Muscle of leg (tissue), 11 donors: ENCODE data around the gene UBE2F. TPM values are rescaled to one million over a fixed set of nuclear protein-coding genes. Genes with fewer than 3 reads are reported as not detected.
"Not testable (repeated sequence)": the region's sequence is repeated elsewhere in the genome, so short reads cannot be mapped to it uniquely, and the experiment has no call there.

Source experiments
- DNase-seq: peaks from one replicate; pipeline ENCODE4 v3.0.0; 2013
- H3K27ac ChIP-seq: one replicate; pipeline ENCODE4 v1.5.1; 2013; ENCODE audit warnings: mild to moderate bottlenecking, low read length, control low read depth
- H3K27me3 ChIP-seq: one replicate; pipeline ENCODE4 v1.6.1; 2013; ENCODE audit warnings: low read length; ENCODE audit not compliant: control insufficient read depth, insufficient read depth
- H3K36me3 ChIP-seq: one replicate; pipeline ENCODE4 v1.6.1; 2013; ENCODE audit warnings: low read length; ENCODE audit not compliant: control insufficient read depth, insufficient read depth
- H3K4me1 ChIP-seq: one replicate; pipeline ENCODE4 v1.6.1; 2013; ENCODE audit warnings: low read length; ENCODE audit not compliant: control insufficient read depth, insufficient read depth
- H3K4me3 ChIP-seq: one replicate; pipeline ENCODE4 v1.5.1; 2013; ENCODE audit warnings: low read length, control low read depth
- H3K9me3 ChIP-seq: replicated peaks from 2 replicates; pipeline ENCODE4 v1.6.1; 2013; ENCODE audit warnings: low read depth, low read length; ENCODE audit not compliant: control insufficient read depth
- WGBS: methylation state at CpG from one replicate; pipeline ENCODE4 v1.1.5; 2013; ENCODE audit warnings: missing lambda C conversion rate; ENCODE audit not compliant: insufficient coverage; 5-methylcytosine and 5-hydroxymethylcytosine counted together
- polyA plus RNA-seq, 8 donors: library from polyadenylated mRNA; unstranded; fragments of 120-200 nt; gene quantifications; one replicate each; pipeline versions ENCODE4 v1.2.1 to v1.2.3, GENCODE V29; 2013; ENCODE audit warnings: inconsistent platforms in 1 of 8, low replicate concordance in 1 of 8; ENCODE audit not compliant: insufficient read length in 8 of 8, insufficient read depth in 1 of 8
- total RNA-seq: library from RNA; stranded (reverse); fragments of 120-200 nt; gene quantifications from one replicate; pipeline ENCODE4 v1.2.4, GENCODE V29; 2013

The UBE2F gene
- total and polyA plus RNA-seq, 9 donors = 31.8 to 42.6 (median 38.7) TPM

DNA sequence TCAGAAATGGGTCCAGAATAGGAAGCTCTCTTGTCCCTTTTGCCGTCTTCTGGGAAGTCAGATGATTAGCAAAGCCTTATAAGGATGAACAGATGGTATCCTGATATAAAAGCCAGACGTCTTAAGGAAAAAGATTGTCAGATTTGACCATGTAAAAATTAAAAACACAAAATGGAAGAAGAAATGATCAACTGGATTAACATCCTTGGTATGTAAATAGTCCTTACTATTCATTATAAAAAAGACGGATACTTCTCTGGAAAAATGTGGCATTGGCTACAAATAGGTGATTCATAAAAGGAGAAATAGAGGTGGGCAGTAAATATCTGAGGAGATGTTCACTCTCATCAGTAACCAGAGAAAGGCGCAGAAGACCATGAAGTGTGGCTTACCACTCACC, 60.2 kb downstream of the UBE2F start:
- WGBS = 100% methylated on average over 1 of the region's 4 CpGs
- no peaks in the 10 kb centered on the region for H3K9me3 ChIP-seq
- H3K4me3 ChIP-seq = no peak overlapping the region
- H3K36me3 ChIP-seq = peaks cover 16% of the 10 kb centered on the region
- H3K4me1 ChIP-seq = no peaks in the 10 kb centered on the region
- DNase-seq = no peak
- H3K27ac ChIP-seq = no peak overlapping the region
- no peaks in the 10 kb centered on the region for H3K27me3 ChIP-seq

GRCh38 chr2:238027591-238028415, 61.0 kb downstream of the UBE2F start:
- H3K9me3 ChIP-seq = no peaks in the 10 kb centered on the region
- H3K27ac ChIP-seq = no peak overlapping the region
- WGBS = 70% methylated on average over 8 of the region's 9 CpGs
- H3K27me3 ChIP-seq = no peaks in the 10 kb centered on the region
- peaks cover 20% of the 10 kb centered on the region for H3K36me3 ChIP-seq
- H3K4me1 ChIP-seq = no peaks in the 10 kb centered on the region
- no peak overlapping the region for H3K4me3 ChIP-seq
- no peak for DNase-seq

- WGBS = 93% methylated on average over 2 of the region's 3 CpGs
- peaks cover 28% of the 10 kb centered on the region for H3K36me3 ChIP-seq
- DNase-seq = no peak
Measured at GRCh38 chr2:238029853-238030252, 63.0 kb downstream of the UBE2F start.

GRCh38 chr2:238030422-238031155, 63.8 kb downstream of the UBE2F start:
- no peak for DNase-seq
- Histone ChIP-seq H3K9me3 (no peaks in the 10 kb centered on the region), H3K27ac (no peak overlapping the region), H3K36me3 (peaks cover 28% of the 10 kb centered on the region), H3K4me3 (no peak overlapping the region), H3K4me1 (no peaks in the 10 kb centered on the region), H3K27me3 (no peaks in the 10 kb centered on the region)
- WGBS = 88% methylated on average over 3 of the region's 8 CpGs

More at GRCh38 chr2:238029853-238030252, 63.0 kb downstream of the UBE2F start:
- H3K4me1 ChIP-seq = no peaks in the 10 kb centered on the region
- no peak overlapping the region for H3K27ac ChIP-seq
- no peaks in the 10 kb centered on the region for H3K9me3 ChIP-seq
- H3K4me3 ChIP-seq = no peak overlapping the region
- H3K27me3 ChIP-seq = no peaks in the 10 kb centered on the region

DNA sequence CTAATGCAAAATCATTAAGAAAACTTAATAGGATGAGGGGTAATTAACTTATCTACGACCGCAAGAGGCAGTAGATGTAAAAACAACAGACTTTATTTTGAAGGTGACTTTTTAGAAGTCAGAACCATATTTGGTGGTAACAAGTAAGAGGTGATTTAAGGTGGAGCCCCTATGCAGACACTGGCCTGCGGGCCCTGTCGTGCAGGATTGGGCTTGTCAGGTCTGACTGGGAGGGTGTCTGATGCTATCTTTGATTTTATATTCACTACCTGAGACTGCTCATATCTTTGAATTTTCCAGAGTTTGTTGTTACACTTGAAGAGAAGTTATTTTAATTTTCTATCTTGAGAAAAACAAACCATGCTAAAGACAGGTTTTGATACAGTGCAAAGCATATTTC, 64.9 kb downstream of the UBE2F start:
- no peak overlapping the region for H3K27ac ChIP-seq
- DNase-seq = no peak
- no peaks in the 10 kb centered on the region for H3K27me3 ChIP-seq
- no peaks in the 10 kb centered on the region for H3K4me1 ChIP-seq
- WGBS = 92% methylated on average over 2 of the region's 4 CpGs
- H3K36me3 ChIP-seq = peaks cover 31% of the 10 kb centered on the region
- no peaks in the 10 kb centered on the region for H3K9me3 ChIP-seq
- H3K4me3 ChIP-seq = no peak overlapping the region

GRCh38 chr2:238032755-238033337, 66.0 kb downstream of the UBE2F start:
- WGBS = 100% methylated on average over 1 of the region's 4 CpGs
- Histone ChIP-seq H3K9me3 (no peaks in the 10 kb centered on the region), H3K27me3 (no peaks in the 10 kb centered on the region), H3K4me1 (no peaks in the 10 kb centered on the region), H3K27ac (no peak overlapping the region), H3K36me3 (peaks cover 37% of the 10 kb centered on the region), H3K4me3 (no peak overlapping the region)
- DNase-seq = no peak

- 84% methylated on average over 5 of the region's 9 CpGs for WGBS
- H3K4me3 ChIP-seq, DNase-seq, H3K27ac ChIP-seq, H3K27me3 ChIP-seq, H3K4me1 ChIP-seq, H3K9me3 ChIP-seq: not testable (repeated sequence)
- H3K36me3 ChIP-seq = peaks cover 47% of the 10 kb centered on the region
Measured at GRCh38 chr2:238033991-238034390, 67.2 kb downstream of the UBE2F start.

- WGBS = 94% methylated on average over 8 of the region's 8 CpGs
- H3K27me3 ChIP-seq = no peaks in the 10 kb centered on the region
- H3K4me1 ChIP-seq = no peaks in the 10 kb centered on the region
- no peak overlapping the region for H3K4me3 ChIP-seq
- DNase-seq = no peak
- H3K9me3 ChIP-seq = no peaks in the 10 kb centered on the region
- H3K36me3 ChIP-seq = peaks cover 60% of the 10 kb centered on the region
- no peak overlapping the region for H3K27ac ChIP-seq
Measured at GRCh38 chr2:238038203-238038602, 71.4 kb downstream of the UBE2F start.

- 77% methylated on average over 3 of the region's 6 CpGs for WGBS
- Histone ChIP-seq H3K4me3 (no peak overlapping the region), H3K9me3 (no peaks in the 10 kb centered on the region), H3K27me3 (no peaks in the 10 kb centered on the region), H3K27ac (no peak overlapping the region), H3K36me3 (peaks cover 60% of the 10 kb centered on the region), H3K4me1 (no peaks in the 10 kb centered on the region)
- DNase-seq = no peak
Measured at GRCh38 chr2:238039151-238039550, 72.3 kb downstream of the UBE2F start.

DNA sequence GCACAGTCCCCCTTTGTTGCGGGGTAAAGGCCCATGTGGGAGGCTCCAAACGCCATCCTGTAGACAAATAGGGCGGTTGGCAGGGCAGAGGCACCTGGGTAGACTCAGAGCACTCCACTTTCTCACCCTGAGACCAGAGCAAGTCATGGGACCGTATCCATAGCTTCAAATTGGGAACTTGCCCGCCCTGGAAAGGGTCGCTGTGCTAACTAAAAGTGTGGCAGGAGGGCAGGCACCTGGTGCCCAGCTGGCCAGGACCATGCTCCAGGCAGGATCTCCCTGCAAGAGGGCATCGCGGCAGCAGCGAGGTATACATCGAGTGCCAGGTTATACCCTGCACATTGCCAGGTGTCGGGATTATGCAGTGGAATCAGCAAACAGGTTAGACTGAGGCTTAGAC, 73.2 kb downstream of the UBE2F start:
- no peaks in the 10 kb centered on the region for H3K27me3 ChIP-seq
- WGBS = 97% methylated on average over 9 of the region's 11 CpGs
- H3K4me3 ChIP-seq = no peak overlapping the region
- no peak overlapping the region for H3K27ac ChIP-seq
- no peak for DNase-seq
- no peaks in the 10 kb centered on the region for H3K4me1 ChIP-seq
- no peaks in the 10 kb centered on the region for H3K9me3 ChIP-seq
- peaks cover 60% of the 10 kb centered on the region for H3K36me3 ChIP-seq
